COLO668 (cell line): Measurements from ENCODE around the gene SPAG7.
"Not testable (repeated sequence)": the region's sequence is repeated elsewhere in the genome, so short reads cannot be mapped to it uniquely, and the experiment has no call there.

ENCODE experiments used
- DNase-seq: peaks from one replicate; lab custom pipeline; 2025; ENCODE audit not compliant: unreplicated experiment; lab: John Stamatoyannopoulos, UW

Gene SPAG7

DNA sequence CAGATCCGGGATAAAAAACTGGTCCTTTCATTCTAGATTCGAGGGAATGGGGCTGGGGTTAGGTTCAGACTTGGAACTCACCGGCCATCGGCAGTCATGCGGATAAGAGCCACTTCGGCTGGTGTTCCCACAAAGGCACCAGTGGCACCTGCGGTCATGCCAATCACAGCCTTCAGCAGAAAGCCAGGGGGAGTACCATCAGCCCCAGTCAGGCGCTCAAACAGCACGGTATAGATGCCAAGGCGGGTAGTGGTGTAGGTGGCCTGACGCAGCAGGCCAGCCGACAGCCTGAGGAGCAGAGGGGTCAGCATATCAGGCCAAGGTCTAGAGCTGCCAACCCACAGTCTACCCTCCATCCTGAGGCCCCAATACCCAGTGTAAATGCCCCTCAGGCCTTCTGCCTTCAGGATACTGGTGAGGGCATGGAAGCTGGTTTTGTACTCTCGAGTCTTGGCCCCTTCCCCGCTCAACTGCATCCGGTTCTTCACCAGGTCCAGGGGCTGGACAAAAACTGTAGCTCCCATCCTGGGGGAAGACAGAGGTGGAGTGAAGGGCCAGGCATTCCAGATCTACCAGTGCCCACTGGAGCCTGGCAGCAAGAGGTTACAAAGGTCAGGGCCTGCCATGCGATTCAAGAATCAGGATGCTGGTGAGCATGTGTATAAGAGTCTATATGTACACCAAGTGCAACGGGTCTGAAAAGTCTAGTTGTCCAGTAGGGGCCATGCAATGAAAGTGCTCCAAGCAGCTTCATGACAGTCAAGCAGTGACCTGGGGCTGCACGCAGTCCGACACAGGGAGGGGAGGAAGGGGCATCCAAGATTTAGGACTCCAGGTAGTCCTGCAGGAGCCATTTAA, 28.7 kb downstream of the SPAG7 start:
- peak; percentile 13 for DNase-seq

GRCh38 chr17:4938069-4938491, 29.5 kb downstream of the SPAG7 start:
- no peak for DNase-seq

DNA sequence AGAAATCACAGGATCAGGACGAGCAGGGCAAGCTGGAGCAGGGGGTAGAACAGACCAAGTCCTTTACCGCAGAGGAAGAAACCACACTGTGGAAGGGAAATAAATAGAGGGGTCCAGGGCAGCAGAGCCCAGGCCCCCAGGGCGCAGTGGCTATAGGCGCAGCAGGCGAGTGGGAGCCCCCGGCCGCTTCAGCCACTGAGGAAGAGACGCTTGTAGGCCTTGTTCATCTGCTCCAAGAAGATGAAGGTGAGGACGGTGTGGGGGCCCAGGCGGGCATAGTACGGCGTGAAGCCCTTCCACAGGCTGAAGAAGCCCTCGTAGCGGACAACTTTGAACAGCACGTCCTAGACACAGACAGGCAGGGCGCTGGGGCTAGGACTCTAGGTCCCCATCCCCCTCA, 30.1 kb downstream of the SPAG7 start:
- DNase-seq: no peak

- DNase-seq: no peak
These were observed 31.2 kb downstream of the SPAG7 start for GRCh38 chr17:4936436-4936835.

DNA sequence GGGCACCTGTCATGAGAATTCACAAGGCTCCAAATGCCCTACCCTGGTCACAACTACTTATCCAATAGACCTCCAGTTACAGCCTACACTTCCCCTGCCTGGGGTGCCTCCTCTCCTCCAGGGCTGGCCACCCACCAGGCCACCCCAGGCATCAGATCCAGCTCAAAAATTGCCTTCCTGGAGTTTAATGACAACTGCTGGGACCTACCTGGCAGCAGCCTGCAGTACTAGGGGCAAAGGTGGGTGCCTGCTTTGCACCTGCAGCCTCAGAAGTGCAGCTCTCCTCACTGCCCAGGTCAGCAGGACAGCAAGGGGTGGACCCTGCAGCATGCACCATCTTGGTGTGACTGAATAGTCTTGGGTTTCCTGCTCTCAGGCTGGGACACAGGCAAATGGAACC, 32.0 kb downstream of the SPAG7 start:
- DNase-seq: no peak

GRCh38 chr17:4934173-4934979, 33.2 kb downstream of the SPAG7 start:
- DNase-seq: peak; percentile 30

DNA sequence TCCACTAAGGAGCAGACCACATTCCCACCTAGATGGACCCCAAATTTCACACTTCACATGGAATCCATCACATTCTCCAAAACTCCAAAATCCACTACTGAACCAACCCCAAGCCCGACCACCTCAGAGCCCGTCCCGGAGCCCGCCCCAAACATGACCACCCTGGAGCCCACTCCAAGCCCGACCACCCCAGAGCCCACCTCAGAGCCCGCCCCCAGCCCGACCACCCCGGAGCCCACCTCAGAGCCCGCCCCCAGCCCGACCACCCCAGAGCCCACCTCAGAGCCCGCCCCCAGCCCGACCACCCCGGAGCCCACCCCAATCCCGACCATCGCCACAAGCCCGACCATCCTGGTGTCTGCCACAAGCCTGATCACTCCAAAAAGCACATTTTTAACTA, 34.0 kb downstream of the SPAG7 start:
- no peak for DNase-seq

DNA sequence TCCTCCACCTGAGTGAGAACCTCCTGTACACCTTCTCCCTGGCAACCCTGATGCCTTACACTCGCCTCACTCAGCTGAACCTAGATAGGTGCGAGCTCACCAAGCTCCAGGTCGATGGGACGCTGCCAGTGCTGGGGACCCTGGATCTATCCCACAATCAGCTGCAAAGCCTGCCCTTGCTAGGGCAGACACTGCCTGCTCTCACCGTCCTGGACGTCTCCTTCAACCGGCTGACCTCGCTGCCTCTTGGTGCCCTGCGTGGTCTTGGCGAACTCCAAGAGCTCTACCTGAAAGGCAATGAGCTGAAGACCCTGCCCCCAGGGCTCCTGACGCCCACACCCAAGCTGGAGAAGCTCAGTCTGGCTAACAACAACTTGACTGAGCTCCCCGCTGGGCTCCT, 34.9 kb downstream of the SPAG7 start:
- no peak for DNase-seq

DNA sequence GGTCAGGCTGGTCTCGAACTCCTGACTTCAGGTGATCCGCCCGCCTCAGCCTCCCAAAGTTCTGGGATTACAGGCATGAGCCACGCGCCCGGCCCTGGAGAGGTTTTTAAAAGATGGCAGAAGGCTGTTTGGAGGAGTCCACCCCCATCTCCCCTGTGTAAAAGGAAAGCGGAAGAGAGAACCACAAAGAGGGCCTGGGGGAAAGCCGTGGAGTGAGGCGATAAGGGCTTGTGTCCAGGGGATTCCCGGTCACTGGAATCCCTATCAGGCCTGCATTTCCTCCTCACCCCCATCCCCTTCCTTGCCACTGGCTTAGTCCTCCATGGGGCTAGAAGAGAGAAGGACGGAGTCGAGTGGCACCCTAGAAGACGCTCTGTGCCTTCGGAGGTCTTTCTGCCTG, 35.7 kb downstream of the SPAG7 start, which contains the start of gene GP1BA:
Gene GP1BA (plus strand): TSS at position 315 of the 400 bp plus-strand sequence. CDS start 328 bp downstream, outside the sequence.
- DNase-seq: no peak

GRCh38 chr17:4928881-4929280, 38.7 kb downstream of the SPAG7 start:
- DNase-seq: no peak

DNA sequence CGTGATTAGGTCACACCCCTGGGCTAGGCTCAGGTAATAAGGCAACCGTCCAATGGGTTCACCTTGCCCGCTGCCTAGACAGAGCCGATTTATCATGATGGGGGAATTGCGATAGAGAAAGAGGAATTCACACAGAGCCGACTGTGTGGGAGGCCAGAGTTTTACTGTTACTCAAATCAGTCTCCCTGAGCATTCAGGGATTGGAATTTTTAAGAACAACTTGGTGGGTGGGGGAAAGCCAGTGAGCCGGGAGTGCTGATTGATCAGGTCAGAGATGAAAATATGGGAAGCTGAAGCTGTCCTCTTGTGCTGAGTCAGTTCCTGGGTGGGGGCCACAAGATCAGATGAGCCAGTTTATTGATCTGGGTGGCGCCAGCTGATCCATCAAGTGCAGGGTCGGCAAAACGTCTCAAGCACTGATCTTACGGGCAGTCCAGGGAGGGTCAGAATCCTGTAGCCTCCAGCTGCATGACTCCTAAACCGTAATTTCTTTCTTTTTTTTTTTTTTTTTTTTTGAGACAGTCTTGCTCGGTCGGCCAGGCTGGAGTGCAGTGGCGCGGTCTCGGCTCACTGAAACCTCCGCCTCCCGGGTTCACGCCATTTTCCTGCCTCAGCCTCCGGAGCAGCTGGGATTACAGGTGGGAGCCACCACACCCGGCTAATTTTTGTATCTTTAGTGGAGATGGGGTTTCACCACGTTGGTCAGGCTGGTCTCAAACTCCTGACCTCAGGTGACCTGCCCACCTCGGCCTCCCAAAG, 40.9 kb downstream of the SPAG7 start:
- not testable (repeated sequence) for DNase-seq

DNA sequence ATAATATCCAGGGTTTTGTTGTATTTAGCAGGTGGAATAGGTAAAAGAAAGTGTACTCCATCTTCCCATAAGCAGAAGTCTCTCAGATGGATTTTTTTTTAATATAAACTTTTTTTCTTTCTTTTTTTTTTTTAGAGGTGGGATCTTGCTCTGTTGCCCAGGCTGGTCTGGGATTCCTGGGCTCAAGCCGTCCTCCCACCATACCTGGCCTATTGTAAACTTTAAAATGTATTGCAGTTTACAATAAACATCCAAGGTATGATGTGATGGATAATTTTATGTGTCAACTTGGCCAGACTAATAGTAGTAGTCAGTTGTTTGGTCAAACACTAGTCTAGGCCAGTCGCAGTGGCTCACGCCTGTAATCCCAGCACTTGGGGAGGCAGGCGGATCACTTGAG, 46.3 kb downstream of the SPAG7 start:
- DNase-seq: no peak

- DNase-seq: no peak
These were observed 47.1 kb downstream of the SPAG7 start for GRCh38 chr17:4920351-4921048.

DNA sequence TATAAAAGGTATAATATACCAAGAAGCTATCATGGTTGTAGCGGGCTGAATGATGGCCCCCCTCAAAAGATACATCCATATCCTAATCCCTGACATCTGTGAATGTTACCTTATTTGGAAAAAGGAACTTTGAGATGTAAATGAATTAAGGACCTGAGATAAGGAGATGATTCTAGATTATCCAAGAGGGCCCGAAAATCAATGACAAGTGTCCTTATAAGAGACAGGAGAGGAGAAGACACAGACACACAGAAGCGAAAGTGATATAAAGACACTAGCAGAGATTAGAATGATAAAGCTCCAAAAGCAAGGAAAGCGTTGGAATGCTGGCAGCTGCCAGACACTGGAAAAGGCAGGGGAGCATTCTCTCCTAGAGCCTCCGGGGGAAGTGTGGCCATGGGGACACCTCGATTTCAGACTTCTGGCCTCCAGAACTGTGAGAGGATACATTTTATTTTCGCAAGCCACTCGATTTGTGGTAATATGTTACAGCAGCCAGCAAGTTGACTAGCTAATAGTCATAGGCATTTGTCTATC, 48.0 kb downstream of the SPAG7 start:
- no peak for DNase-seq

DNA sequence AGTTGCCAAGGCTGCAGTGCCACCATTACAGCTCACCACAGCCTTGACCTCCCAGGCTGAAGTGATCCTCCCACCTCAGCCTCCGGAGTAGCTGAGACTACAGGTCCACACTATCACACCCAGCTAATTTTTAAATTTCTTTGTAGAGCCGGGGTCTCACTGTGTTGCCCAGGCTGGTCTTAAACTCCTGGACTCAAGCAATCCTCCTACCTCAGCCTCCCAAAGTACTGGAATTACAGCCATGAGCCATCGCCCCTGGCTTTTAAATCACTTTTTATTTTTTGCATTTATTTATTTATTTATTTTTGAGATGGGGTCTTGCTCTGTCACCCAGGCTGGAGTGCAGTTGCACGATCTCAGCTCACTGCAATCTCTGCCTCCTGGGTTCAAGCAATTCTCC, 53.1 kb downstream of the SPAG7 start:
- not testable (repeated sequence) for DNase-seq

DNA sequence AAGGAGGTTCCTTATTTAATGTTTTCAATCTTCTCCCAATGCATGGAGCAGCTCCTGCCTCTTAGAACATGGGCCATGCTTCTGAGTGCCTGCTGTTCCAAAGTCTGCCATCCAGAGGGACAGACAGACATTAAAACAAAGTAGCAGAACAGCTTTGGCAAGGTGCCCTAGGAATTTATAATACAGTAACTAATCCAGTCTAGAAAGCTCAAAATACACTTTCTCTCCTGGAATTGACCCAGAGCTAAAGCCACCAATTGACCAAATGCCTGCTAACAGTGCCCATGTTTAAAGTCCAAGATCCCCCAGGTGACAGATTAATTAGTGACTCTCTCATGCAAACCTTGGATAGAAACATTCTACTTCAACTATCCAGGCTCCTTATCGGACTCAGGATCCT, 53.6 kb downstream of the SPAG7 start:
- no peak for DNase-seq
